ENCODE measurements around the gene DNAH9.

- no peak for TF ChIP-seq SUZ12 (IDR thresholded peaks at IDR 0.05; ENCODE audit: extremely low read depth, insufficient read depth, insufficient read length)
- TF ChIP-seq YY1 (IDR thresholded peaks at IDR 0.05; ENCODE audit: insufficient read depth, insufficient read length) = no peak
These were observed 330.2 kb downstream of the DNAH9 start for GRCh38 chr17:11928436-11928835.
